Stomach (tissue), 4 donors: Measurements from ENCODE around the gene DYNC1I1.

Source experiments
- EP300 ChIP-seq: sonication (generic); formaldehyde crosslinking; IDR thresholded peaks from one replicate; pipeline ENCODE4 v1.6.1; 2017; ENCODE audit warnings: antibody characterized with exemption
- POLR2A ChIP-seq, 4 donors: fragments of 450-650 bp; IDR thresholded peaks; one replicate each; pipeline ENCODE4 v1.6.1; 2016; ENCODE audit warnings: antibody characterized with exemption in 4 of 4, control low read depth in 2 of 4, mild to moderate bottlenecking in 1 of 4, moderate library complexity in 1 of 4
- TF ChIP-seq, protein P1 (sequence below), 7 experiments: fragments of 450-650 bp in 4 of 7; fragments of 200-600 bp in 3 of 7; sonication (generic) in 3 of 7; IDR thresholded peaks; one replicate each; pipeline ENCODE4 v1.5.1; 2016 to 2019; ENCODE audit warnings: antibody characterized with exemption in 7 of 7, control low read depth in 2 of 7, mild to moderate bottlenecking in 1 of 7

GRCh38 chr7:96131525-96131924 lies 359.2 kb downstream of the DYNC1I1 start:
- TF ChIP-seq POLR2A (IDR thresholded peaks at IDR 0.05) (no peak), EP300 (no peak)
- TF ChIP-seq, protein P1, sequence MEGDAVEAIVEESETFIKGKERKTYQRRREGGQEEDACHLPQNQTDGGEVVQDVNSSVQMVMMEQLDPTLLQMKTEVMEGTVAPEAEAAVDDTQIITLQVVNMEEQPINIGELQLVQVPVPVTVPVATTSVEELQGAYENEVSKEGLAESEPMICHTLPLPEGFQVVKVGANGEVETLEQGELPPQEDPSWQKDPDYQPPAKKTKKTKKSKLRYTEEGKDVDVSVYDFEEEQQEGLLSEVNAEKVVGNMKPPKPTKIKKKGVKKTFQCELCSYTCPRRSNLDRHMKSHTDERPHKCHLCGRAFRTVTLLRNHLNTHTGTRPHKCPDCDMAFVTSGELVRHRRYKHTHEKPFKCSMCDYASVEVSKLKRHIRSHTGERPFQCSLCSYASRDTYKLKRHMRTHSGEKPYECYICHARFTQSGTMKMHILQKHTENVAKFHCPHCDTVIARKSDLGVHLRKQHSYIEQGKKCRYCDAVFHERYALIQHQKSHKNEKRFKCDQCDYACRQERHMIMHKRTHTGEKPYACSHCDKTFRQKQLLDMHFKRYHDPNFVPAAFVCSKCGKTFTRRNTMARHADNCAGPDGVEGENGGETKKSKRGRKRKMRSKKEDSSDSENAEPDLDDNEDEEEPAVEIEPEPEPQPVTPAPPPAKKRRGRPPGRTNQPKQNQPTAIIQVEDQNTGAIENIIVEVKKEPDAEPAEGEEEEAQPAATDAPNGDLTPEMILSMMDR (IDR thresholded peaks at IDR 0.05): no peak
